ENCODE results near the gene EID2.

Gene EID2

GRCh38 chr19:39539518-39540332 is at the start of gene EID2:
TSS of gene EID2 (minus strand) at chr19:39540161. CDS start at chr19:39540079, 82 bp downstream.
- TF ChIP-seq CTCF (IDR thresholded peaks at IDR 0.05), result peak; percentile 64
- peak; percentile 95 for DNase-seq (ENCODE audit: low spot score)
- H3K27ac ChIP-seq, result peak within 1 kb of the TSS; percentile 93 to 97
- peak within 1 kb of the TSS; percentile 90 for H3K4me3 ChIP-seq

- no peak for DNase-seq (ENCODE audit: low spot score)
- no peak overlapping the region for H3K27ac ChIP-seq
- no peak for TF ChIP-seq CTCF (IDR thresholded peaks at IDR 0.05)
- H3K4me3 ChIP-seq, result no peak overlapping the region
Measured at GRCh38 chr19:39588066-39588465, 48.1 kb upstream of the EID2 start.

GRCh38 chr19:39587496-39587895 is 47.5 kb upstream of the EID2 start:
- H3K4me3 ChIP-seq, result no peak overlapping the region
- H3K27ac ChIP-seq, result no peak overlapping the region
- DNase-seq (ENCODE audit: low spot score), result no peak
- no peak for TF ChIP-seq CTCF (IDR thresholded peaks at IDR 0.05)

GRCh38 chr19:39582891-39583625 is 43.1 kb upstream of the EID2 start:
- Histone ChIP-seq H3K4me3 (no peak overlapping the region), H3K27ac (no peak overlapping the region)
- no peak for TF ChIP-seq CTCF (IDR thresholded peaks at IDR 0.05)
- DNase-seq (ENCODE audit: low spot score), result no peak

GRCh38 chr19:39582442-39582841 is 42.5 kb upstream of the EID2 start:
- no peak overlapping the region for H3K27ac ChIP-seq
- H3K4me3 ChIP-seq, result no peak overlapping the region
- no peak for TF ChIP-seq CTCF (IDR thresholded peaks at IDR 0.05)
- no peak for DNase-seq (ENCODE audit: low spot score)

GRCh38 chr19:39568604-39569003 is 28.6 kb upstream of the EID2 start:
- Histone ChIP-seq H3K27ac (no peak overlapping the region), H3K4me3 (no peak overlapping the region)
- DNase-seq (ENCODE audit: low spot score), result no peak
- TF ChIP-seq CTCF (IDR thresholded peaks at IDR 0.05), result no peak

All from coronary artery (tissue), 2 donors.